Measurements from ENCODE around the gene GNG13. TPM values are rescaled to one million over a fixed set of nuclear protein-coding genes. Genes with fewer than 3 reads are reported as not detected.

The GNG13 gene
- total RNA-seq, 1 donor from 2014 or later = not detected

- TF ChIP-seq CTCF (IDR thresholded peaks at IDR 0.05; ENCODE audit: insufficient read depth, low read length, poor library complexity, severe bottlenecking) = no peak
- Histone ChIP-seq H3K36me3 (ENCODE audit: control insufficient read depth, insufficient read depth, low read length) (no peaks in the 10 kb centered on the region), H3K27me3 (ENCODE audit: control insufficient read depth, insufficient read depth, low read length) (peaks cover 17% of the 10 kb centered on the region), H3K4me3 (ENCODE audit: low read depth, low read length) (no peak overlapping the region)
- no peak for DNase-seq (ENCODE audit: low read depth)
Observed at GRCh38 chr16:795580-796229, 4.8 kb downstream of the GNG13 start.

- no peak for DNase-seq (ENCODE audit: low read depth)
- Histone ChIP-seq H3K27me3 (ENCODE audit: control insufficient read depth, insufficient read depth, low read length) (peaks cover 10% of the 10 kb centered on the region), H3K4me3 (ENCODE audit: low read depth, low read length) (no peak overlapping the region), H3K36me3 (ENCODE audit: control insufficient read depth, insufficient read depth, low read length) (no peaks in the 10 kb centered on the region)
- no peak for TF ChIP-seq CTCF (IDR thresholded peaks at IDR 0.05; ENCODE audit: insufficient read depth, low read length, poor library complexity, severe bottlenecking)
Observed at GRCh38 chr16:794853-795466, 5.6 kb downstream of the GNG13 start.

GRCh38 chr16:794091-794822 is 6.3 kb downstream of the GNG13 start:
- no peaks in the 10 kb centered on the region for H3K36me3 ChIP-seq (ENCODE audit: control insufficient read depth, insufficient read depth, low read length)
- peaks cover 4% of the 10 kb centered on the region for H3K27me3 ChIP-seq (ENCODE audit: control insufficient read depth, insufficient read depth, low read length)
- no peak for TF ChIP-seq CTCF (IDR thresholded peaks at IDR 0.05; ENCODE audit: insufficient read depth, low read length, poor library complexity, severe bottlenecking)
- no peak for DNase-seq (ENCODE audit: low read depth)
- H3K4me3 ChIP-seq (ENCODE audit: low read depth, low read length) = no peak overlapping the region

GRCh38 chr16:793414-793813 is 7.1 kb downstream of the GNG13 start:
- no peaks in the 10 kb centered on the region for H3K36me3 ChIP-seq (ENCODE audit: control insufficient read depth, insufficient read depth, low read length)
- no peaks in the 10 kb centered on the region for H3K27me3 ChIP-seq (ENCODE audit: control insufficient read depth, insufficient read depth, low read length)
- no peak for TF ChIP-seq CTCF (IDR thresholded peaks at IDR 0.05; ENCODE audit: insufficient read depth, low read length, poor library complexity, severe bottlenecking)
- H3K4me3 ChIP-seq (ENCODE audit: low read depth, low read length) = no peak overlapping the region
- no peak for DNase-seq (ENCODE audit: low read depth)

GRCh38 chr16:792221-792995 is 8.1 kb downstream of the GNG13 start:
- no peak for DNase-seq (ENCODE audit: low read depth)
- no peaks in the 10 kb centered on the region for H3K27me3 ChIP-seq (ENCODE audit: control insufficient read depth, insufficient read depth, low read length)
- H3K36me3 ChIP-seq (ENCODE audit: control insufficient read depth, insufficient read depth, low read length) = no peaks in the 10 kb centered on the region
- no peak overlapping the region for H3K4me3 ChIP-seq (ENCODE audit: low read depth, low read length)
- TF ChIP-seq CTCF (IDR thresholded peaks at IDR 0.05; ENCODE audit: insufficient read depth, low read length, poor library complexity, severe bottlenecking) = no peak

Data from kidney epithelial cell (primary cell).